Endometrial microvascular endothelial cells (primary cell): Measurements from ENCODE around the gene HDDC2. TPM values are rescaled to one million over a fixed set of nuclear protein-coding genes. Genes with fewer than 3 reads are reported as not detected.

Source experiments
- total RNA-seq: library from RNA; depleted of rRNA; stranded (reverse); fragments of >200 nt; gene quantifications from one replicate; pipeline ENCODE4 v1.2.3, GENCODE V29; 2015; ENCODE audit errors: inconsistent ontology term

The HDDC2 gene
- total RNA-seq, 1 donor from 2014 or later: 21.3 TPM

Other genes with a start within 250 kb of the HDDC2 start
- 2.0 TPM for gene TPD52L1, start 148.2 kb downstream of the HDDC2 start, total RNA-seq